ENCODE measurements around the gene SMAD7.

- TF ChIP-seq MAFK (IDR thresholded peaks at IDR 0.05; ENCODE audit: partially characterized antibody) (no peak), RAD21 (conservative IDR thresholded peaks at IDR 0.05 in 1 of 2, IDR thresholded peaks at IDR 0.05 in 1 of 2) (no peak)
These were observed 11.3 kb downstream of the SMAD7 start for GRCh38 chr18:48939205-48940097.

Measured in A549 (cell line).